Astrocyte of the cerebellum (primary cell): ENCODE results near the gene COL4A3.

Experiments
- DNase-seq: peaks from one replicate; pipeline ENCODE4 v3.0.0-alpha.2; 2011; ENCODE audit warnings: low read depth
- H3K4me3 ChIP-seq: 2 replicates; pipeline ENCODE4 v1.5.1; 2011; ENCODE audit warnings: mild to moderate bottlenecking, low read depth, low read length, moderate library complexity
- CTCF ChIP-seq: IDR thresholded peaks from 2 replicates; pipeline ENCODE4 v1.5.1; 2012; ENCODE audit warnings: low read length, low read depth, moderate library complexity, mild to moderate bottlenecking; ENCODE audit errors: missing control alignments
- in situ Hi-C: cut with HindIII; loops from 2 replicates; pipeline ENCODE4 v1.10.0; 2017; ENCODE audit warnings: low sequenced_read_pairs

The COL4A3 gene

GRCh38 chr2:227204452-227204851, 40.0 kb downstream of the COL4A3 start:
- TF ChIP-seq CTCF: no peak
- DNase-seq: no peak
- in situ Hi-C loops: no loop called here
- H3K4me3 ChIP-seq: no peak overlapping the region

- TF ChIP-seq CTCF: no peak
- in situ Hi-C loops: no loop called here
- no peak for DNase-seq
- H3K4me3 ChIP-seq: no peak overlapping the region
Measured at GRCh38 chr2:227205701-227206100, 41.3 kb downstream of the COL4A3 start.

GRCh38 chr2:227206406-227206805, 42.0 kb downstream of the COL4A3 start:
- no peak overlapping the region for H3K4me3 ChIP-seq
- in situ Hi-C loops: no loop called here
- no peak for TF ChIP-seq CTCF
- no peak for DNase-seq

- no peak for DNase-seq
- TF ChIP-seq CTCF: no peak
- no peak overlapping the region for H3K4me3 ChIP-seq
- in situ Hi-C loops: no loop called here
Measured at GRCh38 chr2:227207573-227207972, 43.1 kb downstream of the COL4A3 start.

GRCh38 chr2:227214622-227215041, 50.2 kb downstream of the COL4A3 start:
- no peak overlapping the region for H3K4me3 ChIP-seq
- DNase-seq: no peak
- TF ChIP-seq CTCF: no peak
- in situ Hi-C loops: no loop called here

GRCh38 chr2:227219312-227220105, 55.1 kb downstream of the COL4A3 start:
- no peak overlapping the region for H3K4me3 ChIP-seq
- in situ Hi-C loops: no loop called here
- no peak for TF ChIP-seq CTCF
- no peak for DNase-seq

GRCh38 chr2:227221120-227221519, 56.7 kb downstream of the COL4A3 start:
- no peak overlapping the region for H3K4me3 ChIP-seq
- in situ Hi-C loops: no loop called here
- no peak for TF ChIP-seq CTCF
- no peak for DNase-seq
